Panc1 (cell line): ENCODE data around the gene KCNQ1. TPM values are rescaled to one million over a fixed set of nuclear protein-coding genes. Genes with fewer than 3 reads are reported as not detected.

Source experiments
- ATAC-seq: fragments of 200-7000 bp; cut with Tn5 transposase; 2 replicates; pipeline ENCODE4 v1.9.1; 2020; ENCODE audit warnings: mild to moderate bottlenecking, moderate library complexity
- BruUV-seq: library from RNA; stranded (reverse); fragments of 400-500 nt; replicated peaks from 2 replicates; lab custom pipeline; 2021; lab: Mats Ljungman, UMichigan
- CTCF ChIA-PET: fragments of 300-600 bp; sonication (Branson Sonifier 250); formaldehyde crosslinking; loops from one replicate; lab custom pipeline; 2022; ENCODE audit warnings: antibody characterized with exemption; lab: Charles Lee
- POLR2A ChIA-PET: fragments of 300-600 bp; sonication (Branson Sonifier 250); formaldehyde crosslinking; loops from one replicate; lab custom pipeline; 2022; ENCODE audit warnings: antibody characterized with exemption; lab: Charles Lee
- DNase-seq: peaks from one replicate; pipeline ENCODE4 v3.0.0-alpha.2; 2010; ENCODE audit warnings: low read depth, low spot score
- H3K27ac ChIP-seq: 2 replicates; pipeline ENCODE4 v1.5.1; 2011; ENCODE audit warnings: mild to moderate bottlenecking, low read length, inconsistent platforms
- H3K27me3 ChIP-seq: fragments of 200-500 bp; sonication (Bioruptor generic); 2 replicates; pipeline ENCODE4 v1.6.0; 2014; ENCODE audit warnings: low read length, inconsistent platforms; ENCODE audit not compliant: control insufficient read depth, insufficient read depth
- H3K36me3 ChIP-seq: fragments of 200-500 bp; sonication (Bioruptor generic); 2 replicates; pipeline ENCODE4 v1.5.1; 2014; ENCODE audit warnings: inconsistent platforms, mild to moderate bottlenecking, low read length, moderate library complexity; ENCODE audit not compliant: control insufficient read depth, insufficient read depth
- H3K4me1 ChIP-seq: 2 replicates; pipeline ENCODE4 v1.5.1; 2011; ENCODE audit warnings: inconsistent platforms, mild to moderate bottlenecking, low read length, moderate library complexity; ENCODE audit not compliant: control insufficient read depth, insufficient read depth
- H3K4me3 ChIP-seq, 2 experiments: 2 replicates each; pipeline ENCODE4 v1.5.1; 2011 to 2012; ENCODE audit warnings: low read depth in 2 of 2, low read length in 2 of 2, mild to moderate bottlenecking in 2 of 2, inconsistent platforms in 1 of 2, moderate library complexity in 1 of 2
- H3K9me3 ChIP-seq: fragments of 200-500 bp; sonication (Bioruptor generic); 2 replicates; pipeline ENCODE4 v1.5.1; 2014; ENCODE audit warnings: low read depth, mild to moderate bottlenecking, inconsistent platforms, low read length, moderate library complexity; ENCODE audit not compliant: control insufficient read depth, insufficient read depth
- CTCF ChIP-seq: fragments of 450-650 bp; IDR thresholded peaks from 2 replicates; pipeline ENCODE4 v1.5.1; 2017; ENCODE audit warnings: mild to moderate bottlenecking
- POLR2AphosphoS5 ChIP-seq: IDR thresholded peaks from 2 replicates; pipeline ENCODE4 v1.6.1; 2012; ENCODE audit warnings: mild to moderate bottlenecking, low read depth, low read length, moderate library complexity
- REST ChIP-seq, 2 experiments: IDR thresholded peaks; 2 replicates each; pipeline ENCODE4 v1.6.1; 2011 to 2012; ENCODE audit warnings: low read depth in 2 of 2, control low read depth in 1 of 2, low read length in 1 of 2, mild to moderate bottlenecking in 1 of 2, moderate library complexity in 1 of 2; ENCODE audit not compliant: insufficient read depth in 1 of 2
- SIN3A ChIP-seq: IDR thresholded peaks from 2 replicates; pipeline ENCODE4 v1.6.1; 2012; ENCODE audit warnings: low read depth, mild to moderate bottlenecking, low read length, moderate library complexity, borderline replicate concordance; ENCODE audit not compliant: insufficient read depth
- TCF7L2 ChIP-seq: IDR thresholded peaks from 2 replicates; pipeline ENCODE4 v1.6.1; 2011; ENCODE audit warnings: mild to moderate bottlenecking, low read depth, low read length, inconsistent platforms
- in situ Hi-C: cut with HindIII; loops from 2 replicates; pipeline ENCODE4 v1.10.0; 2016; ENCODE audit warnings: low sequenced_read_pairs, low pct_unique_long_range_greater_than_20kb
- intact Hi-C: fragments of 100-400 bp; cut with micrococcal nuclease; formaldehyde crosslinking; loops from one replicate; pipeline ENCODE4 v1.10.0; 2022; ENCODE audit not compliant: unreplicated experiment
- total RNA-seq: library from RNA; stranded (reverse); gene quantifications from one replicate; pipeline ENCODE4 v1.2.1, GENCODE V29; 2021; ENCODE audit not compliant: unreplicated experiment

KCNQ1 gene
- total RNA-seq, 1 experiment from 2014 or later: 1.0 TPM

- in situ Hi-C loops (no loop called here), intact Hi-C loops (no loop called here)
- Histone ChIP-seq H3K36me3 (no peaks in the 10 kb centered on the region), H3K27ac (no peak overlapping the region), H3K4me3 (no peak overlapping the region), H3K27me3 (no peaks in the 10 kb centered on the region), H3K9me3 (no peaks in the 10 kb centered on the region), H3K4me1 (0 out of 2 replicates have a peak, but pooled peaks cover 4% of the 10 kb centered on the region)
- BruUV-seq: no TSS peak
- CTCF ChIA-PET: no interaction called here
- POLR2A ChIA-PET: no interaction called here
- no peak for DNase-seq
- ATAC-seq: no peak
- no peak for TF ChIP-seq POLR2AphosphoS5
- no peak for TF ChIP-seq REST (IDR thresholded peaks at IDR 0.05; ENCODE audit: insufficient read depth in 1 of 2, low read depth in 2 of 2, low read length in 1 of 2)
- no peak for TF ChIP-seq CTCF
Measured at GRCh38 chr11:2867722-2868505, 423.1 kb downstream of the KCNQ1 start.

- TF ChIP-seq REST (IDR thresholded peaks at IDR 0.05; ENCODE audit: insufficient read depth in 1 of 2, low read depth in 2 of 2, low read length in 1 of 2) (no peak), SIN3A (no peak), TCF7L2 (no peak), CTCF (no peak), POLR2AphosphoS5 (no peak)
- no peaks in the 10 kb centered on the region for H3K27me3 ChIP-seq
- intact Hi-C loops (no loop called here), in situ Hi-C loops (no loop called here)
- ATAC-seq: no peak
- no peak overlapping the region for H3K27ac ChIP-seq
- H3K4me3 ChIP-seq: no peak overlapping the region
- DNase-seq: no peak
- BruUV-seq: no TSS peak
- H3K36me3 ChIP-seq: no peaks in the 10 kb centered on the region
- no peaks in the 10 kb centered on the region for H3K9me3 ChIP-seq
- POLR2A ChIA-PET: no interaction called here
- H3K4me1 ChIP-seq: 0 out of 2 replicates have a peak, but pooled peaks cover 4% of the 10 kb centered on the region
- CTCF ChIA-PET: no interaction called here
Measured at GRCh38 chr11:2868506-2869133, 423.8 kb downstream of the KCNQ1 start.
